ENCODE measurements around the gene ZCCHC8. TPM values are rescaled to one million over a fixed set of nuclear protein-coding genes. Genes with fewer than 3 reads are reported as not detected.
A peak's percentile ranks its signal among the peaks of the same experiment; 100 is the strongest.
"Not testable (repeated sequence)": the region's sequence is repeated elsewhere in the genome, so short reads cannot be mapped to it uniquely, and the experiment has no call there.

The ZCCHC8 gene
- total RNA-seq, 2 experiments from 2014 or later: 44.4 to 46.6 TPM

DNA sequence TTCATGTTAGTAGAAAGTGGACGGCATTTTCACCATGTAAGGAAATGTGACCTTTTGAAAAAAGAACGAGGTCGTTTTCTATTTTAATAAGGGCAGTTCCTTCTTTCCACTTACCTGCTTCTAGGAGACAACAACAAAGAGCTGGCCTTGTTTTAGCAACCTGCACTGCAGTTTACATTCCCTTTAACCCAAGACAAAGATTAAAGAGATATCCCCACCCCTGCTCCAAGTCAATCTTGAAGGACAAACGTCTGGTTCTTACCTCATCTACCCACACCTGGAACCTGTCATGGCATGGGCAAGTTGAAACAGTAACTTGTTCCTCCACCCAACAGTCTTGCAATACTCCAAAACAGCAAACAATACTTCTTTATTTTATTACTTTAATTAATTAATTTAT, 32.7 kb downstream of the ZCCHC8 start:
- H3K9me3 Mint-ChIP-seq: no peaks in the 10 kb centered on the region
- POLR2A ChIA-PET: no interaction called here
- no peak overlapping the region for H3K27ac Mint-ChIP-seq
- H3K27me3 Mint-ChIP-seq: no peaks in the 10 kb centered on the region
- no peak for DNase-seq
- H3K4me3 Mint-ChIP-seq: no peak overlapping the region
- peaks cover 6% of the 10 kb centered on the region for H3K4me1 Mint-ChIP-seq
- H3K36me3 Mint-ChIP-seq (ENCODE audit: low read depth): peaks cover 3% of the 10 kb centered on the region
- CTCF ChIA-PET: interaction anchor here (0.6 kb wide), 1 partner anchor 65 kb away, joined by 3 read pairs; no protein-coding TSS in a partner anchor

DNA sequence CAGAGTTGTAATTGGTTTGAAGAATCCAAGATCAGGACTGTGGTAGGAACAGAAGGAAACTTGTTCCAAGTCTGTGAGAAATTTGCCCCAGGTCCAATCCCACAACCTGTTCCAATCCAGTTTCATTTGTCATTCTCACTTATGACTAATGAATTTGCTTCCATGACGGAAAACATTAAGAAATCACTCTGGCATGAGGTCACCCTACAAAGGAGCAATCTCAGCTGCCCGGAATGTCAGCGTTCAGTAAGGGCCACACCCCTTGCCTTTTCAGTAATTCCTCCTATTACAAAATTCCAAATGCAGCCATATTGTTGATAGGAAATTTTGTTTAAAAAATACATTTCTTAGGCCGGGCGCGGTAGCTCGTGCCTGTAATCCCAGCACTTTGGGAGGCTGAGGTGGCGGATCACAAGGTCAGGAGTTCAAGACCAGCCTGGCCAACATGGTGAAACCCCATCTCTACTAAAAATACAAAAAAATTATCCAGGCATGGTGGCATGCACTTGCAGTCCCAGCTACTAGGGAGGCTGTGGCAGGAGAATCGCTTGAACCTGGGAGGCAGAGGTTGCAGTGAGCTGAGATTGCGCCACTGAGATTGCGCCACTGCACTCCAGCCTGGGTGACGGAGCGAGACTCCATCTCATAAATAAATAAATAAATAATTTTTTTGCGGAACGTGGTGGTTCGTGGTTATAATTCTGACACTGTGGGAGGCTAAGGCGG, 36.3 kb downstream of the ZCCHC8 start:
- DNase-seq; H3K27ac Mint-ChIP-seq; H3K4me3 Mint-ChIP-seq; H3K36me3 Mint-ChIP-seq (ENCODE audit: low read depth); H3K4me1 Mint-ChIP-seq; H3K27me3 Mint-ChIP-seq; CTCF ChIA-PET; POLR2A ChIA-PET; H3K9me3 Mint-ChIP-seq: not testable (repeated sequence)

DNA sequence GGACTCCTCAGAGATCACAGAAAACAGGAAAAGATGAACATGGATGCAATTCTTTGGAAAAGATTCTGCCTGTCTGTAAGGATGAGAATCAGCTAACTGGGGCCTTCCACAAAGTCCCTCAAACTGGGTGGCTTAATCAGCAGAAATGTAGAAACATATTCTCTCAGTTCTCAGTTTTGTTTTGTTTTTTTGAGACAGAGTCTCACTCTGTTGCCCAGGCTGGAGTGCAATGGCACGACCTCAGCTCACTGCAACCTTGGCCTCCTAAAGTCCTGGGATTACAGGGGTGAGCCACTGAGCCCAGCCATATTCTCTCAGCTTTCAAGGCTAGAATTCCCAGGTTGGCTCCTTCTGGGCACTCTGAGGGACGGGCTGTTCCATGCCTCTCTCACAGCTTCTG, 40.1 kb downstream of the ZCCHC8 start:
- H3K27me3 Mint-ChIP-seq: no peaks in the 10 kb centered on the region
- H3K4me3 Mint-ChIP-seq: no peak overlapping the region
- H3K4me1 Mint-ChIP-seq: peaks cover 18% of the 10 kb centered on the region
- ChIA-PET CTCF (interaction anchor here (0.7 to 3.7 kb wide), 3 partner anchors 11 to 838 kb away, joined by 3 to 30 read pairs (median 5); no protein-coding TSS in a partner anchor), POLR2A (interaction anchor here (0.7 kb wide), 1 partner anchor 35 kb away, joined by 3 read pairs; no protein-coding TSS in a partner anchor)
- no peaks in the 10 kb centered on the region for H3K9me3 Mint-ChIP-seq
- no peak overlapping the region for H3K27ac Mint-ChIP-seq
- DNase-seq: no peak
- H3K36me3 Mint-ChIP-seq (ENCODE audit: low read depth): no peaks in the 10 kb centered on the region

DNA sequence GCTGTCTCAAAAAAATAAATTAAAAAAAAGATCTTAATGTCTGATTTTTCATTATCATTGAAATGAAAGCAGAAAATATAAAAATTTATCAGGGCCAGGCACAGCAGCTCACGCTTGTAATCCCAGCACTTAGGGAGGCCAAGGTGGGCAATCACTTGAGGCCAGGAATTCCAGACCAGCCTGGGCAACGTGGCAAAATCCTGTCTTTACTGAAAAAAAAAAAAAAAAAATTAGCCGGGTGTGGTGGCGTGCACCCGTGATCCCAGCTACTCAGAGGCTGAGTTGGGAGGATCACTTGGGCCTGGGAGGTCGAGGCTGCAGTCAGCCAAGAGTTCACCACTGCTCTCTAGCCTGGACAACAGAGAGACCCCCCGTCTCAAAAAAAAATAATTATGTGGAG, 40.7 kb downstream of the ZCCHC8 start:
- Mint-ChIP-seq H3K27me3 (no peaks in the 10 kb centered on the region), H3K27ac (no peak overlapping the region), H3K9me3 (no peaks in the 10 kb centered on the region), H3K4me3 (no peak overlapping the region), H3K36me3 (ENCODE audit: low read depth) (no peaks in the 10 kb centered on the region), H3K4me1 (peaks cover 18% of the 10 kb centered on the region)
- DNase-seq: no peak
- POLR2A ChIA-PET: no interaction called here
- CTCF ChIA-PET: interaction anchor here (0.7 to 3.7 kb wide), 3 partner anchors 11 to 838 kb away, joined by 3 to 30 read pairs (median 5); no protein-coding TSS in a partner anchor

DNA sequence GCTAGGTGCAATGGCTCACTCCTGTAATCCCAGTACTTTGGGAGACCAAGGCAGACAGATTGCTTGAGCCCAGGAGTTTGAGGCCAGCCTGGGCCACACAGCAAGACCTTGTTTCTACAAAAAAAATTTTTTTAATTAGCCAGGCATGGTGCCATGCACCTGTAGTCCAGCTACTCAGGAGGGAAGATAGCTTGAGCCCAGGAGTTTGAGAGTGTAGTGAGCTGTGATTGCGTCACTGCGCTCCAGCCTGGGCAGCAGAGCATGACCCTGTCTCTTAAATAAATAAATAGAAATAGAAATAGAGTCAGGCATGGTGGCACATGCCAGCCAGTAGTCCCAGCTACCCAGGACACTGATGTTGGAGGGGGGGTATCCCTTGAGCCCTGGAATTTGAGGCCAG, 41.5 kb downstream of the ZCCHC8 start:
- Mint-ChIP-seq H3K27ac (no peak overlapping the region), H3K4me3 (no peak overlapping the region), H3K9me3 (no peaks in the 10 kb centered on the region), H3K36me3 (ENCODE audit: low read depth) (no peaks in the 10 kb centered on the region), H3K4me1 (peaks cover 24% of the 10 kb centered on the region), H3K27me3 (no peaks in the 10 kb centered on the region)
- no peak for DNase-seq
- CTCF ChIA-PET: interaction anchor here (0.6 kb wide), 1 partner anchor 13 kb away, joined by 3 read pairs; no protein-coding TSS in a partner anchor
- POLR2A ChIA-PET: no interaction called here

DNA sequence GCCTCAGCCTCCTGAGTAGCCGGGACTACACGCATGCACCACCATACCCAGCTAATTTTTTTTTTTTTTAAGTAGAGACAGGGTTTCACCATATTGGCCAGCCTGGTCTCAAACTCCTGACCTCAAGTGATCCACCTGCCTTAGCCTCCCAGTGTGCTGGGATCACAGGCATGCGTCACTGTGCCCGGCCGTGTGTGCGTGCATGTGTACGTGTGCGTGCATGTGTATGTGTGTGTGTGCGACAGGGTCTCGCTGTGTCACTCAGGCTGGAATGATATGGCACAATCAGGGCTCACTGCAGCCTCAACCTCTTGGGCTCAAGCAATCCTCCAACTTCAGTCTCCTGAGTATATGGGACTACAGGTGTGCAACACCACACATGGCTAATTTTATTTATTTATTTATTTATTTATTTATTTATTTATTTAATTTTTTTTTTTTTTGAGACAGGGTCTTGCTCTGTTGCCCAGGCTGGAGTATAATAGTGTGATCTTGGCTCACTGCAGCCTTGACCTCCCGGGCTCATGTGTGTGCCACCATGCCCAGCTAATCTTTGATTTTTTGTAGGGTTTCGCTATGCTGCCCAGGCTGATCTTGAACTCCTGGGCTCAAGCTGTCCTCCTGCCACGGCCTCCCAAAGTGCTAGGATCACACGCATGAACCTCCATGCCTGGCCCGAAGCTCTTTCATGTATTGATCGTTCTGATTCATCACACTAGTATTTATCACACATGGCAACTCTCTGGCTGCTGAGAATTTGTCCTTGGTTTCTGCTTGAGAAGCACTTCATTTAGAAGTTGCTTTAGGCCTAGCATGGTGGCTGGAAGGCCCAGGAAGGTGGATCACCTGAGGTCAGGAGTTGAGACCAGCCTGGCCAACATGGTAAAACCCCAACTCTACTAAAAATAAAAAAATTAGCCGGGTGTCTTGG, 42.4 kb downstream of the ZCCHC8 start:
- H3K4me1 Mint-ChIP-seq: peaks cover 32% of the 10 kb centered on the region
- ChIA-PET POLR2A (interaction anchor here (0.5 to 0.6 kb wide), 2 partner anchors 9 to 29 kb away, joined by 3 read pairs; no protein-coding TSS in a partner anchor), CTCF (interaction anchor here (0.6 to 1.6 kb wide), 3 partner anchors 12 to 59 kb away, joined by 3 to 6 read pairs (median 3); no protein-coding TSS in a partner anchor)
- H3K4me3 Mint-ChIP-seq: no peak overlapping the region
- peak overlapping the region; percentile 65 for H3K27ac Mint-ChIP-seq
- DNase-seq: no peak
- H3K27me3 Mint-ChIP-seq: no peaks in the 10 kb centered on the region
- no peaks in the 10 kb centered on the region for H3K9me3 Mint-ChIP-seq
- H3K36me3 Mint-ChIP-seq (ENCODE audit: low read depth): peaks cover 4% of the 10 kb centered on the region

DNA sequence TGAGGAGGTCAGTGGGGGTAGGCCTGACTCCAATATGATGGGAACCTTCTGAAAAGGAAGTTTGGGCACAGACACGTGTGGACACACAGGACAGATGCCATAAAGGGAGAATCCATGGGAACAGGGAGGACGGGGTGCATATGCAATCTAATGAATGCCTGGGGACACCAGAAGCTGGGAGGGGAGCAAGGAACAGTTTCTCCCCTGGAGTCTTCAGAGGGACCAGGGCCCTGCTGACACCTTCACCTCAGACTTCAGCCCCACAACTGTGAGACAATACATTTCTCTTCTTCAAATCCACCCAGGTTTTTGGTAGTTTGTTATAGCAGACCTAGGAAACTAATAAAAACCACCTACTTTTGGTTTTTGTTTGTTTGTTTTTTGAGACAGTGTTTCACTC, 43.1 kb downstream of the ZCCHC8 start:
- H3K27ac Mint-ChIP-seq: peak overlapping the region; percentile 65
- CTCF ChIA-PET: interaction anchor here (1.0 to 1.6 kb wide), 2 partner anchors 13 to 58 kb away, joined by 3 to 6 read pairs; no protein-coding TSS in a partner anchor
- H3K27me3 Mint-ChIP-seq: no peaks in the 10 kb centered on the region
- H3K4me3 Mint-ChIP-seq: no peak overlapping the region
- no peaks in the 10 kb centered on the region for H3K9me3 Mint-ChIP-seq
- POLR2A ChIA-PET: interaction anchor here (0.6 kb wide), 1 partner anchor 28 kb away, joined by 3 read pairs; no protein-coding TSS in a partner anchor
- peaks cover 40% of the 10 kb centered on the region for H3K4me1 Mint-ChIP-seq
- DNase-seq: no peak
- H3K36me3 Mint-ChIP-seq (ENCODE audit: low read depth): peaks cover 4% of the 10 kb centered on the region

DNA sequence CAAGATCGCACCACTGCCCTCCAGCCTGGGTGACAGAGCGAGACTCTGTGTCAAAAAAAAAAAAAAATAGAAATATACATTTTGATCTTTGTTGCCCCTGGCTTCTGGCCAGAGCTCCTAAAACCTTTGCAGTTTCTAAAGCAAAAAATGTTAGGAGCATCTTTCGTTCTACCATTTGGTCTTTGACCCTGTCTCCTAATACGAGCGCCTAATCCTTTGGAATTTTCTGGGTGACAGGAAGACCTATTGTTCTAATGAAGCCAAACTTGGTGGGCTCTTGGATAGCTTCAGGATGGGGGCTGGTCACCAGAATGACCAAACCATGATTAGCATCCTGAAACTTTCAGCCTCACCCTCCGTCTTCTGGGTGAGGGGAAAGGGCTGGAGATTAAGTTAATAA, 46.0 kb downstream of the ZCCHC8 start:
- ChIA-PET CTCF (interaction anchor here (2.1 kb wide), 1 partner anchor 17 kb away, joined by 7 read pairs; no protein-coding TSS in a partner anchor), POLR2A (interaction anchor here (0.7 to 2.8 kb wide), 6 partner anchors 23 to 72 kb away, joined by 3 to 14 read pairs (median 4); partner anchors contain the start of genes CLIP1, KNTC1, RSRC2 and ZCCHC8)
- H3K36me3 Mint-ChIP-seq (ENCODE audit: low read depth): peaks cover 4% of the 10 kb centered on the region
- H3K9me3 Mint-ChIP-seq: no peaks in the 10 kb centered on the region
- no peaks in the 10 kb centered on the region for H3K27me3 Mint-ChIP-seq
- peaks cover 45% of the 10 kb centered on the region for H3K4me1 Mint-ChIP-seq
- H3K27ac Mint-ChIP-seq: peak overlapping the region; percentile 4
- no peak overlapping the region for H3K4me3 Mint-ChIP-seq
- no peak for DNase-seq

DNA sequence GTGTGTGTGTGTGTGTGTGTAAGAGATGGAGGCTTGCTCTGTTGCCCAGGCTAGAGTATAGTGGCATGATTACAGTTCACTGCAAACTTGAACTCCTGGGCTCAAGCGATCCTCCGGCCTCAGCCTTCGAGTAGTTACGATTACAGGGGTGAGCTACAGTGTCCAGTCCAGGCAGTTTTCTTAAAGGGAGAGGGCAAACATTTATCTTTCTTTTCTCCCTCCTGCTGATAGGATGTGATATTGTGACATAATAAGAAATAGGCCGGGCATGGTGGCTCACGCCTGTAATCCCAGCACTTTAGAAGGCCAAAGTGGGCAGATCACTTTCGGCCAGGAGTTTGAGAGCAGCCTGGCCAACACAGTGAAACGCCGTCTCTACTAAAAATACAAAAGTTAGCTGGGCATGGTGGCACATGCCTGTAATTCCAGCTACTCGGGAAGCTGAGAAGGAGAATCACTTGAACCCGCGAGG, 46.4 kb downstream of the ZCCHC8 start:
- no peak for DNase-seq
- POLR2A ChIA-PET: interaction anchor here (1.1 to 2.8 kb wide), 5 partner anchors 22 to 54 kb away, joined by 3 to 14 read pairs (median 3); partner anchors contain the start of genes CLIP1 and ZCCHC8
- CTCF ChIA-PET: interaction anchor here (0.8 to 2.1 kb wide), 2 partner anchors 17 to 54 kb away, joined by 4 to 7 read pairs; no protein-coding TSS in a partner anchor
- Mint-ChIP-seq H3K4me1 (peaks cover 45% of the 10 kb centered on the region), H3K9me3 (no peaks in the 10 kb centered on the region), H3K27me3 (no peaks in the 10 kb centered on the region), H3K27ac (peak overlapping the region; percentile 99), H3K4me3 (no peak overlapping the region), H3K36me3 (ENCODE audit: low read depth) (peaks cover 4% of the 10 kb centered on the region)

DNA sequence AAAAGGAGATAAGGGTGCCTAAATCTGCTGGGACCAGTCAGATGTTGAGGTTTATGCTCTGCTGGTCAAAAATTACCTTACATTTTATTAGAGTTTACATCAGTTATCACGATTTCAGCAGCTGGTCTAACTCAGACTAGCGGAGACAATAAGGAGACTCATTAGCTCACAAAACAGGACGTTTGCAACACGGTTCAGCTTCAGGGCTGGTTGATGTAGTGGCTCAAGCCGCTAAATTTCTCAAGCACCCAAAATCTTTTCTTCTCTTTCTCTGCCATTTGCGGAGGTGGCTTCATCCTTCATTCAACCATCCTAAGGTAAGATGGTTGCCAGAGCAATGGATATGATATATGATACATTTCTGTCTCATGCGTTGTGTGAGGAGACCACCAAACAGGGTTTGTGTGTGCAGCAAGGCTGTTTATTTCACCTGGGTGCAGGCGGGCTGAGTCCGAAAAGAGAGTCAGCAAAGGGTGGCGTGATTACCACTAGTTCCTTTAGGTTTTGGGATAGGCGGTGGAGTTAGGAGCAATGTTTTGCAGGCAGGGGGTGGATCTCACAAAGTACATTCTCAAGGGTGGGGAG, 47.9 kb downstream of the ZCCHC8 start:
- ChIA-PET POLR2A (interaction anchor here (0.7 to 2.8 kb wide), 8 partner anchors 9 to 74 kb away, joined by 3 to 14 read pairs (median 6); partner anchors contain the start of genes KNTC1, RSRC2 and ZCCHC8), CTCF (interaction anchor here (1.1 to 2.0 kb wide), 3 partner anchors 8 to 53 kb away, joined by 3 to 9 read pairs (median 7); no protein-coding TSS in a partner anchor)
- peak overlapping the region; percentile 55 for H3K4me3 Mint-ChIP-seq
- peak; percentile 23 for DNase-seq
- H3K4me1 Mint-ChIP-seq: peaks cover 40% of the 10 kb centered on the region
- peaks cover 4% of the 10 kb centered on the region for H3K36me3 Mint-ChIP-seq (ENCODE audit: low read depth)
- H3K27me3 Mint-ChIP-seq: no peaks in the 10 kb centered on the region
- no peaks in the 10 kb centered on the region for H3K9me3 Mint-ChIP-seq
- peak overlapping the region; percentile 99 for H3K27ac Mint-ChIP-seq

DNA sequence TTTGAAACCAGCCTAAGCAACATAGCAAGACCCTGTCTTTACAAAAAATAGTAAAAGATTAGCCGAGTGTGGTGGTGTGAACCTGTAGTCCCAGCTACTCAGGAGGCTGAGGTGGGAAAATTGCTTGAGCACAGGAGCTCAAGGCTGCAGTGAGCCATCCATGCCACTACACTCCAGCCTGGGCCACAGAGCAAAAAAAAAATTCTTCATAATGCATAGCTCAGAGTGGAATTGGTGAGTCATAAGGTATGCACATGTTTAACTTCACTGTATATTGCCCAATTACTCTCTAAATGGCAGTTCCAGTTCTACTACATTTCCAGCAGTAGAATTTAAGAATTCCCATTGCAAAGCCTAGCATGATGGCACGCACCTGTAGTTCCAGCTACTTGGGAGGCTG, 51.4 kb downstream of the ZCCHC8 start:
- Mint-ChIP-seq H3K4me1 (peaks cover 26% of the 10 kb centered on the region), H3K36me3 (ENCODE audit: low read depth) (peaks cover 4% of the 10 kb centered on the region), H3K4me3 (no peak overlapping the region), H3K27ac (no peak overlapping the region), H3K27me3 (no peaks in the 10 kb centered on the region), H3K9me3 (no peaks in the 10 kb centered on the region)
- DNase-seq: no peak
- CTCF ChIA-PET: interaction anchor here (1.1 to 2.2 kb wide), 2 partner anchors 27 to 50 kb away, joined by 3 to 8 read pairs; partner anchors contain the start of gene CLIP1
- POLR2A ChIA-PET: interaction anchor here (0.6 to 1.4 kb wide), 5 partner anchors 9 to 51 kb away, joined by 3 read pairs; partner anchors contain the start of gene CLIP1

DNA sequence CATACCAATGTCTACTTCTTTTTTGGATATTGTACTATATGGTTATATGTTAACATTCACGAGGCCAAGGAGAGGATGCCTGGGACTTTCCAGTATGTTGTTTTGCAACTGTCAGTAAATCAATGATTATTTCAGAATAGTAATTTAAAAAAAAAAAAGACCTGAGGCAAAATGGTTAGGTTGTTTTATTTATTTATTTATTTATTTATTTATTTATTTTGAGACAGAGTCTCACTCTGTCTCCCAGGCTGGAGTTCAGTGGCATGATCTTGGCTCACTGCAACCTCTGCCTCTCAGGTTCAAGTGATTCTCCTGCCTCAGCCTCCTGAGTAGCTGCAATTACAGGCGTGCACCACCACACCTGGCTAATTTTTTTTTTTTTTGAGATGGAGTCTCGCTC, 52.9 kb downstream of the ZCCHC8 start:
- peaks cover 11% of the 10 kb centered on the region for H3K4me1 Mint-ChIP-seq
- H3K4me3 Mint-ChIP-seq; H3K27ac Mint-ChIP-seq; H3K9me3 Mint-ChIP-seq; H3K36me3 Mint-ChIP-seq (ENCODE audit: low read depth); H3K27me3 Mint-ChIP-seq; POLR2A ChIA-PET; DNase-seq: not testable (repeated sequence)
- CTCF ChIA-PET: interaction anchor here (0.6 to 1.2 kb wide), 3 partner anchors 24 to 232 kb away, joined by 3 to 6 read pairs (median 3); no protein-coding TSS in a partner anchor
